AML-193 (cell line): ENCODE measurements around the gene CAPZB.

ENCODE experiments used
- DNase-seq, 2 experiments: peaks; one replicate each; lab custom pipeline; 2025; lab: John Stamatoyannopoulos, UW

The CAPZB gene

DNA sequence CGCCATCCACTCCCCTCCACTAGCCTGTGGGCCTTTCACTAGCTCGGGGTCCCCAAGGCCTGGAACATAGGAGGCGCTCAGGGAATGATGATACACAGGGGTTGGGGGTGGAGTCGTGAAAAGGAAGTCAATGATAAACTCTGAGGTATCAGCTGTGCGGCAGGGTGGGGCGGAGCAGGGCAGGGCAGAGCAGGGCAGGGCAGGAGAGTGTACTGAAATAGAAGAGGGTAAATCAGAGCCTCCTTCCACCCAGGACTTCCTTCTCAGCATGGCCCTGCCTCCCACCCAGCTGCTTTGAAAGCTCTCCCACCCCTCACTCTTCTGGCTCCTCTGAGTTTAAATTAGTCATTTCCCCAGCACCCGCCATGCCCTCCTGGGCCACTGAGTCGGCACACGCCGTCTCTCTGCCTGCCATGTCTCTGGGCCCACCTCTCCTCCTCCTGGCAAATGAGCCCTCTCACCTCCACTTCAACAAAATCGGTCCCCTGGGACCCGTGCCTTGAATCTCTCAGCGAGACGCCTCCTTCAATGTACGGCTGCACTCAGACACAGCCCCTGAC, 16.9 kb downstream of the CAPZB start:
- DNase-seq: no peak

DNA sequence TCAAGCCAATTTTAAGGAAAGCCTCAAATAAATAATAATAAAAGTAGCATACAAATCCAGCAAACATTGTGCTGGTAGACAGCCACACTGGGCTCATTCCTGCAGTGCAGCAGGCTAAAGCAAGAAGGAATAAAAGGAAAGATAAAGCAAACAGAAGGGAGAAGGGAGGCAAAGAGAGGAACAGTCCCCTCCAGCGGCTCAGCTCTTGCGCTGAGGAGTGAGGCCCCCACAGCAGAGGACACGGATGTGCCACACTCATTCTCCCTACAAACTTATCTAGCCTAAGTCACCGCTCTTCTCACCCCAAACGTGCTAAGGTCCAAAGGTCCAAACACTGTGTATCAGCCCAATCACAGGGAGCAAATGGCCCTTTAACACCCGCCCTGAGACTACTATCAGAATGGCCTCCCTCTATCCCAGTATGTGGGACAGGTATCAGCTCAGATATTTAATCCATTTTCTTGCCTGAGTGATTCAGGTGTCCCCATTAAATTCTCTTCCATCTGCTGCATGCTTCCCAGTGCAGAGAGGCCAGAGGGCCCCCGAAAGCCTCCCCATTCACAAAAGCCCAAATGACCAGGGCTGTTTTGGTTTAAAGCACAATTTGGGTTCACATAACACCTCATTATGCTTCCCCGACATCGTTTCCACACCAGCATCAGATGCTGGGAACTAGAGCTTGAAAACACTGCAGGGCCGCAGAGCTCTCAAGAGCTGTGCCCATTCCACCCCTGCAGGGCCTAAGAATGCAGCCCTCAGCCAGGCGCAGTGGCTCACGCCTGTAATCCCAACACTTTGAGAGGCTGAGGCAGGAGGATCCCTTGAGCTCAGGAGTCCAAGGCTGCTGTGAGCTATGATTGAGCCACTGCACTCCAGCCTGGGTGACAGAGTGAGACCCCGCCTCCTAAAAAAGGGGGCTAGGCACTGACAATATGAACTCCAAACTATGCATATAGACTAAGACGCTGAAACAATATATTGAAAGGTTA, 17.8 kb downstream of the CAPZB start:
- no peak for DNase-seq

GRCh38 chr1:19466112-19466561, 19.2 kb downstream of the CAPZB start:
- no peak for DNase-seq

- no peak for DNase-seq
These were observed 19.7 kb downstream of the CAPZB start for GRCh38 chr1:19465650-19466049.

- DNase-seq: no peak
These were observed 20.2 kb downstream of the CAPZB start for GRCh38 chr1:19465123-19465522.

DNA sequence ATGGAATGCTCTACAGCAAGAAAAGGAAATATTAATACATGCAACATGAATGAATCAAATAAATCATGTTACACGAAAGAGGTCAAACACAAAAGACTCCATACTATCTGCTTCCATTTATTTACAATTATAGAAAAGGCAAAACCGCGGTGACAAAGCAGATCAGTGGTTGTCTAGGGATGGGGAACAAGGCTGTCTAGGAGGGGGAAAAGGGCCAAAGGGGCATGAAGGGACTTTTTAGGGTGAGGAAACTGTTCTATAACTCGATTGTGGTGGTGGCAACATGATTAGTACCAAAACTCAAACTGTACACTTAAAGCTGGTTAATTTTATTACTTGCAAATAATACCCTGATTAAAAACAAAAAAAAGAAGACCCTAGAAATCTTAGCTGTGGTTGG, 20.6 kb downstream of the CAPZB start:
- DNase-seq: no peak

GRCh38 chr1:19463504-19463803, 21.9 kb downstream of the CAPZB start:
- no peak for DNase-seq

GRCh38 chr1:19462781-19463503, 22.4 kb downstream of the CAPZB start:
- DNase-seq: no peak

DNA sequence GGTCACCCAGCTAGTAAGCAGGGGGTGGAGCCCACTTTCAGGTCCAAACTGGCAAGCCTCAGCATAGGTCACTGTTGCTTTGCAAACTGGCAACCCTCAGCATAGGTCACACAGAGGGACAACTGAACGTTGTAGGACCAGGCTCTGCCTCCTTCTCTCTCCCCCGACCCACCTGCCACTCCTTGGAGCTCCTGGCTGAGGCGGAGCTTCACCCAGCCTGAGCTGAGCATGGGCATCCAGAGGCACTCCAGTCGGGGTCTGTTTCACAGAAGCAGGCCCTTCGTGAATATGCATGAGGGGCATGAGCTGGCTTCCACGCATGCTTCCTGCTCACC, 24.2 kb downstream of the CAPZB start:
- no peak for DNase-seq

DNA sequence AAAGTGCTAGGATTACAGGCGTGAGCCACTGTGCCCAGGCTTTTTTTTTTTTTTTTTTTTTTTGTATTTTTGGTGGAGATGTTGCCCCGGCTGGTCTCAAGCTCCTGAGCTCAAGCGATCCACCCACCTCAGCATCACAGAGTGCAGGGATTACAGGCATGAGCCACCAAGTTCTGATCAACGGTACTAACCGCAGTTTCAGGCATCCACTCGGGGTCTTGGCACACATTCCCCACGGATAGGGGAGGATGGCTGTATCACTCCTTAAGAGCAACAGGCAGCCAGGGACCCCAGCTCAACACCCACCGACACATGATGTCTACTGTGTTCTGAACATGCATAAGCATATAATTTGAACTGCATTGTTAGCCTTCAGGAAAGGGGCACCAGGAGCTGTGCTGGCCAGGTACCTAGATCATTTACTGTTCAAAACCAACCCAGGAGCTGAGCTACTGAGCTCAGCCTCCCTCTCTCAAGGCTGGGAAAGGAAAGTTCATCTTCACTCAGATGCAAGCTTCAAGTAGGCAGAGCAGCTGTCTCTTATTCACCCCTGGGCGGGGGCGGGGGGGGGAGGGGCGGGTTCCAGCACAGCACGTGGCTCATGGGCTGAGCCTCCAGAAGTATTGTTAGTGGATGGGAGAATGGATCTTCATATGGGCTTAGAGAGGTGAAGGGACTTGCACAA, 24.7 kb downstream of the CAPZB start:
- DNase-seq: no peak

DNA sequence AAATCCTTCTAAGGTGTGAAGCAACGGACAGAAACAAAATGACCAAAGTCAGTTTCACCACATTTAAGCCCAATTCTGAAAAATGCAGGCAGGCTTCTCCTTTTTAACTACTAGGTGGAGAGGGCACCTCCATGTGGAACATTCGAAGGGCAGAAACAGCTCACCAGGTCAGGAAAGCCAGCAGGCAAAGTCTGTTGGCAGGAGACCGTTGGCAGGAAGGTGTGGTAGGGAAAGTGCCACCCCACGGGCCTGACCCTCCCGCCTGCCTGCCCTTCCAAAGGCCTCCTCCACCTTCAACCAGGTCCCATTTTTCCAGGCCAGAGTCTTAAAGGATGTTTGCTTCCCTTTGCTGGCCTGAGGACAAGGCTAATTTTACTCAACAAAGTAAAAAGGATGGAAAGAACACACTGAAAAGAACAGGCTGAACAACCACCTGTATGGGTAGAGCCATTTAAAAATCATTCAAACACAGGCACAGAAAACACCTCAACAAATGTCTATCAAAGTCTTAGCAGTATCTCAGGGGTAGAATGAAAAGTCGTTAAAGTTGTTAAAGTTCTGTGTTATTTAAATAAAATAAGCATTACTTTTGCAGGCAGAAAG, 26.4 kb downstream of the CAPZB start:
- DNase-seq: no peak

- no peak for DNase-seq
These were observed 27.7 kb downstream of the CAPZB start for GRCh38 chr1:19457607-19458006.

- DNase-seq: no peak
These were observed 28.3 kb downstream of the CAPZB start for GRCh38 chr1:19456968-19457441.

DNA sequence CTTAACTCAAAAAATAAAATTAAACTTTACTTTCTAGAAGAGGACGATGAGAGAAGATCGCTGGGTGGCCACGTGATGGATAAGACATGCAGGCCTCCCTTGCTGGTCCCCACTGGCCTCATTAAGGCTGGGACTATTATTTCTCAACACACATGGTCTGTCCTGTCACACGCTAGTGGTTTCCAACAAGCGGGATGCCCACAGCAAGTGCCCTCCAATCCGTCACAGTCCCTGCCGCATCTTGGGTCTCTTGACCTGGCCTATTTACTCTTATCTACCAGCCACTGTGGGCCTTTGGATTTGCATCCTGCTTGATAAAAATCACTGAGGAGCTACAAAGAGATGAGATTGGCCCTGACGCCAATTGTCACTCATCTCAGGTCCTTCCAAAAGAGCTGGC, 30.0 kb downstream of the CAPZB start:
- DNase-seq: no peak

GRCh38 chr1:19454265-19455146, 30.8 kb downstream of the CAPZB start:
- DNase-seq: no peak

GRCh38 chr1:19453741-19454201, 31.6 kb downstream of the CAPZB start:
- DNase-seq: no peak

DNA sequence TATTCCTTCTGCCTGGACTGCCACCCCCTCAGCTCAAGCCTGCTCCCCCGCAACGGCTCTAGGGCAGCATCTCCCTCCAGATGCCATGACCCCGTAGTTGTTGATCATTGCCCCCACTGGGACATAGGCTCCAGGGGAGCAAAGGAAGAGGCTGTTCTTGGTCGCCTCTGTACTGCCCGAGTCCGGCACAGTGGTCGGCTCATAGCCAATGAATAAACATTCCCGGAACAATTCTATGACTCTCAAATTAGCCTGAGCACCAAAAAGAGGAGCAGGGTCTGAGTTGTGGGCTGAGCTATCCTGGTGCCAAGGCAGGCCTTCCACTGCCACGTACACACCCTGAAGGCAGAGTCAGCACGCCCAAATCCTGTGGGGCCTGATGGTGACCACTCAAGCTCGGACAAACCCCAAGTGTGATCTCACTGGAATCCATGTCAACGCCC, 33.1 kb downstream of the CAPZB start:
- DNase-seq: no peak

DNA sequence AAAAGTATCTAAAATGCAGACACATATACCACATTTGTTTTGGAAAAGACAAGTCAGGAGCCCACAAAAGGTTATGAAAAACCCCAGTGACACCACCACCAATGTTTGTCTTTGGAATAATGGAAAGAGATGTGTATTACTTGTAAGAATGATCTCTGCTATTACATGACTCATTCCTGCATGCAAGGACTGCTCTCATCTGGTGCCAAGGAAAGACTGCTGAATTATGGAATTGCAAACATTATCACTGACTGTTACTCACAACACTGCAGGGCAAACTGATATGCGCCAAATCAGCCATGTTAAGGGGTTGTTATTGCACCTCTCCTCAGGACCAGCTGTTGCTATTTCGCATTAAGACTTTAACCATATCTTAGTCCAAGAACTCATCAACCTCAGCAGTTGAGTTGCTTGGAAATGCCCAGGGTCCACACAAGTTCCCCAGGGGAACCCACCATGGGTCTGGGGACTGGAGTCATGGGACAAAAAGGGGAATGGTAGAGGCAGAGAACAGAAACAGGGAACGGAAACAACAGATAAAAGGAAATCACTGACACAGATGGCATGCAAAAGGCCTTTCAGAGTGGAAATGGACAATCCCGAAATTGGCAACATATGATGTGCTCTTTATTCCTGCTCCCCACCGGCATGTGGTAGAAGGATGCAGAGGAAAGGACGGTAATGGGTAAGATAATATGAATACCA, 34.4 kb downstream of the CAPZB start:
- no peak for DNase-seq

GRCh38 chr1:19449454-19450228, 35.7 kb downstream of the CAPZB start:
- no peak for DNase-seq
